ENCODE data around the gene MORC2. TPM values are rescaled to one million over a fixed set of nuclear protein-coding genes. Genes with fewer than 3 reads are reported as not detected.
A peak's percentile ranks its signal among the peaks of the same experiment; 100 is the strongest.

The MORC2 gene
- total RNA-seq, 3 donors from 2014 or later, result 12.8 to 22.9 (median 19.6) TPM

DNA sequence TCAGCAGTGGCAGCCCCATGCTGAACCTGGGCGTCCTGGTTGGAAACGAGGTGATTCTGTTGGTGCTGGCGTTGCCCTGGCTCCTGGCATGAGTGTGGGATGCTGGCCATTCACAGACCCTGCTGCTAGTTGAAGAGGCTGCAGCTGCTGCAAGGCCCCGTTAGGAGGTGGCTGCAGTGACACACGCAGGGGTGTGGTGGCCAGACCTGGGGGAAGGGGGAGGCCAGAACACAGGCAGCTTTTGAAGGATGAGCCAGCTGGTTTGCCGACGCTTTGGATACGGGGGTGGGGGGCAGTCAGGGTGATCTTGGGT is 77.2 kb downstream of the MORC2 start:
- H3K4me1 ChIP-seq, result no peaks in the 10 kb centered on the region
- no peaks in the 10 kb centered on the region for H3K9me3 ChIP-seq
- intact Hi-C loops (cut with DNase I; ENCODE audit: low total_unique reads), result loop anchor here (10.0 kb wide), 1 partner anchor 127 kb away; no protein-coding TSS in a partner anchor
- H3K36me3 ChIP-seq, result no peaks in the 10 kb centered on the region
- no peak overlapping the region for H3K4me3 ChIP-seq
- TF ChIP-seq CTCF (IDR thresholded peaks at IDR 0.05) (no peak), POLR2AphosphoS5 (IDR thresholded peaks at IDR 0.05) (no peak), POLR2A (IDR thresholded peaks at IDR 0.05) (no peak)
- no peaks in the 10 kb centered on the region for H3K27me3 ChIP-seq
- DNase-seq (ENCODE audit: low spot score in 2 of 2), result no peak
- no peak overlapping the region for H3K27ac ChIP-seq

GRCh38 chr22:30890686-30891442 is 77.7 kb downstream of the MORC2 start:
- TF ChIP-seq POLR2A (IDR thresholded peaks at IDR 0.05), result no peak
- TF ChIP-seq POLR2AphosphoS5 (IDR thresholded peaks at IDR 0.05), result no peak
- peak in 2 of 3 donors; percentile 57 to 62 for TF ChIP-seq CTCF (IDR thresholded peaks at IDR 0.05)
- Histone ChIP-seq H3K27me3 (no peaks in the 10 kb centered on the region), H3K9me3 (no peaks in the 10 kb centered on the region), H3K27ac (no peak overlapping the region), H3K4me1 (no peaks in the 10 kb centered on the region), H3K36me3 (no peaks in the 10 kb centered on the region), H3K4me3 (no peak overlapping the region)
- DNase-seq (ENCODE audit: low spot score in 2 of 2), result no peak
- intact Hi-C loops (cut with DNase I; ENCODE audit: low total_unique reads), result loop anchor here (10.0 kb wide), 1 partner anchor 126 kb away; no protein-coding TSS in a partner anchor

GRCh38 chr22:30889996-30890480 is 78.5 kb downstream of the MORC2 start:
- H3K27me3 ChIP-seq, result no peaks in the 10 kb centered on the region
- intact Hi-C loops (cut with DNase I; ENCODE audit: low total_unique reads), result loop anchor here (10.0 kb wide), 1 partner anchor 125 kb away; no protein-coding TSS in a partner anchor
- no peaks in the 10 kb centered on the region for H3K4me1 ChIP-seq
- no peak for TF ChIP-seq POLR2AphosphoS5 (IDR thresholded peaks at IDR 0.05)
- TF ChIP-seq CTCF (IDR thresholded peaks at IDR 0.05), result no peak
- TF ChIP-seq POLR2A (IDR thresholded peaks at IDR 0.05), result no peak
- no peak for DNase-seq (ENCODE audit: low spot score in 2 of 2)
- H3K9me3 ChIP-seq, result no peaks in the 10 kb centered on the region
- no peaks in the 10 kb centered on the region for H3K36me3 ChIP-seq
- no peak overlapping the region for H3K27ac ChIP-seq
- no peak overlapping the region for H3K4me3 ChIP-seq

- TF ChIP-seq POLR2AphosphoS5 (IDR thresholded peaks at IDR 0.05) (no peak), POLR2A (IDR thresholded peaks at IDR 0.05) (no peak), CTCF (IDR thresholded peaks at IDR 0.05) (no peak)
- DNase-seq (ENCODE audit: low spot score in 2 of 2), result peak in 1 of 2 donors; percentile 37
- no peaks in the 10 kb centered on the region for H3K4me1 ChIP-seq
- no peaks in the 10 kb centered on the region for H3K36me3 ChIP-seq
- H3K9me3 ChIP-seq, result no peaks in the 10 kb centered on the region
- intact Hi-C loops (cut with DNase I; ENCODE audit: low total_unique reads), result no loop called here
- H3K4me3 ChIP-seq, result no peak overlapping the region
- H3K27ac ChIP-seq, result no peak overlapping the region
- H3K27me3 ChIP-seq, result no peaks in the 10 kb centered on the region
Measured at GRCh38 chr22:30889268-30889995, 79.1 kb downstream of the MORC2 start.

- intact Hi-C loops (cut with DNase I; ENCODE audit: low total_unique reads), result no loop called here
Measured at GRCh38 chr22:30887861-30888260, 80.7 kb downstream of the MORC2 start.

More at GRCh38 chr22:30887861-30888260, 80.7 kb downstream of the MORC2 start:
- H3K9me3 ChIP-seq, result no peaks in the 10 kb centered on the region
- H3K27me3 ChIP-seq, result no peaks in the 10 kb centered on the region
- H3K27ac ChIP-seq, result no peak overlapping the region
- no peak overlapping the region for H3K4me3 ChIP-seq
- peak in 1 of 2 donors; percentile 25 for DNase-seq (ENCODE audit: low spot score in 2 of 2)
- no peaks in the 10 kb centered on the region for H3K4me1 ChIP-seq
- no peaks in the 10 kb centered on the region for H3K36me3 ChIP-seq
- TF ChIP-seq POLR2AphosphoS5 (IDR thresholded peaks at IDR 0.05) (no peak), POLR2A (IDR thresholded peaks at IDR 0.05) (no peak), CTCF (IDR thresholded peaks at IDR 0.05) (no peak)

All from breast epithelium (tissue), 4 donors.